Measurements from ENCODE around the gene RBP5.

- TF ChIP-seq CTCF (IDR thresholded peaks at IDR 0.05) (no peak), POLR2A (IDR thresholded peaks at IDR 0.05) (no peak)
Measured at GRCh38 chr12:7091660-7092228, 36.9 kb downstream of the RBP5 start.
